DND-41 (cell line): ENCODE measurements around the gene GRID1.

Experiments used
- CTCF ChIP-seq: IDR thresholded peaks from 2 replicates; pipeline ENCODE4 v1.5.1; 2012; ENCODE audit warnings: borderline replicate concordance, low read length, moderate library complexity, mild to moderate bottlenecking; ENCODE audit not compliant: poor library complexity, severe bottlenecking; ENCODE audit errors: extremely low read depth
- EZH2 ChIP-seq: IDR thresholded peaks from 3 replicates; pipeline ENCODE4 v1.6.1; 2012; ENCODE audit warnings: borderline replicate concordance, low read depth, mild to moderate bottlenecking, moderate library complexity, low read length, inconsistent platforms; ENCODE audit not compliant: severe bottlenecking

- TF ChIP-seq CTCF (no peak), EZH2 (no peak)
Observed at GRCh38 chr10:86136934-86137333, 229.7 kb downstream of the GRID1 start.
